Epithelial cell of esophagus (primary cell): ENCODE results near the gene SERINC1.

Experiments used
- DNase-seq: peaks from one replicate; pipeline ENCODE4 v3.0.0; 2010; ENCODE audit warnings: low read depth
- H3K4me3 ChIP-seq: 2 replicates; pipeline ENCODE4 v1.5.1; 2011; ENCODE audit warnings: mild to moderate bottlenecking, low read length, control low read depth
- CTCF ChIP-seq: IDR thresholded peaks from 2 replicates; pipeline ENCODE4 v1.5.1; 2011; ENCODE audit warnings: low read depth, mild to moderate bottlenecking, low read length, control low read depth, inconsistent platforms; ENCODE audit not compliant: insufficient read depth; ENCODE audit errors: missing control alignments

The SERINC1 gene

GRCh38 chr6:122438975-122439374, 32.6 kb downstream of the SERINC1 start:
- no peak for DNase-seq
- H3K4me3 ChIP-seq = no peak overlapping the region
- TF ChIP-seq CTCF = no peak

DNA sequence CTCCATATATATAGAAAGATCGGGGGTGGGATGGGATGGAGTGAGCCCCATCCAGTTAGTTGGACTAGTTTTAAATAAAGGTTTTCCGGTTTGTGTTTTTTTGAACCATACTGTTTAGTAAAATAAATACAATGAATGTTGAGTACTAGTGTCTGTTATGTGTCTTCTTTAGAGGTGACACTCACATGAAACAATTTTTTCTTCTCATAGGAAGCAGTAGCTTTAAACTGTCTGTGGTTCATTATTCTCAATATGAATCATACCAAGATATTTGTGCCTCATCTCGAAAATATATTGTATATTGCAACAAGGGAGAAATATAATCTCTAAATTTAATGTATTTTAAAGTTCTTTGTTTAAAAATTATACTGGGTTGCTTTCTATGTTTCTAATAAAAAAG, 38.8 kb downstream of the SERINC1 start:
- no peak overlapping the region for H3K4me3 ChIP-seq
- TF ChIP-seq CTCF = no peak
- DNase-seq = no peak

DNA sequence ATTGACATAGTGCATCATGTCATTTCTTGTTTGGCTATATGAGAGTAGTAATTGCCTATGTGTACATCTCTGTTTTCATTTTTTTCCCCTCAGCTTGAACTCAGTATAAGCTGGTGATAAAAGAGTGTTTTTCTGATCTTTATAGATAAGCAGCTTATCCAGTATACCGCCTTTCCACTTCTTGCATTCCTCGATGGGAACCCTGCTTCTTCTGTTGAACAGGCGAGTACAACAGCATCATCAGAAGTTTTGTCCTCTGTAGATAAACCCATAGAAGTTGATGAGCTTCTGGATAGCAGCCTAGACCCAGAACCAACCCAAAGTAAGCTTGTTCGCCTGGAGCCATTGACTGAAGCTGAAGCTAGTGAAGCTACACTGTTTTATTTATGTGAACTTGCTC, 39.8 kb downstream of the SERINC1 start:
- TF ChIP-seq CTCF = no peak
- H3K4me3 ChIP-seq = no peak overlapping the region
- no peak for DNase-seq

- no peak overlapping the region for H3K4me3 ChIP-seq
- TF ChIP-seq CTCF = no peak
- peak; percentile 13 for DNase-seq
Observed at GRCh38 chr6:122429323-122429722, 42.3 kb downstream of the SERINC1 start.

GRCh38 chr6:122428781-122429180, 42.8 kb downstream of the SERINC1 start:
- DNase-seq = no peak
- H3K4me3 ChIP-seq = no peak overlapping the region
- TF ChIP-seq CTCF = no peak

DNA sequence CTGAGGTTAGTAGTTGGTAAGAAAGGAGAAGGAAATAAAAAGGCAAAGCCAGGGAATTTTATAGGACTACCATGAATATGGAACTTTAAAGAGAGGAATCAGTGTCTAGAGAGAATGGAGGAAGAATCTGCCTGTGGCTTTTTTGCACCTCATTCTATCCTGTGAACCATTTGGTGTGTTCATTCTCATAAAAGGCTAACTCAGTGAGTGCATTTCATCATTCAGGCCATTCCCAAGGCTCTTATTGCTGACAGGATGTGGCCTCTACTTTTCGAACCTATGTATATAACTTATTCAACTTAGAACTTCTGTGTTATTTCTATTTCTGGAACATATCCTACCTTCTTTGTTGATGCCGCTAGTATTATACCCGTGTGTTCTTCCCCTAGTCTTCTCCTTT, 45.0 kb downstream of the SERINC1 start:
- H3K4me3 ChIP-seq = no peak overlapping the region
- no peak for DNase-seq
- TF ChIP-seq CTCF = no peak

GRCh38 chr6:122423734-122424133, 47.9 kb downstream of the SERINC1 start:
- no peak overlapping the region for H3K4me3 ChIP-seq
- peak; percentile 37 for DNase-seq
- TF ChIP-seq CTCF = no peak
